Erythroblast (primary cell): ENCODE data around the gene WWP2.

Experiments used
- GATA1 ChIP-seq: IDR thresholded peaks from 2 replicates; pipeline ENCODE4 v1.6.1; 2011; ENCODE audit warnings: low read depth, mild to moderate bottlenecking, control low read depth, low read length, moderate library complexity
- POLR2A ChIP-seq: IDR thresholded peaks from 2 replicates; pipeline ENCODE4 v1.6.1; 2011; ENCODE audit warnings: mild to moderate bottlenecking, low read length

GRCh38 chr16:69934751-69935150 is 172.6 kb downstream of the WWP2 start:
- no peak for TF ChIP-seq POLR2A
- TF ChIP-seq GATA1 = no peak
